Activated naive CD8-positive, alpha-beta T cell treated with anti-CD3 and anti-CD28 coated beads, Interleukin-2, amount 50 U/mL, for 24 hours (primary cell): ENCODE data around the gene FER1L5.

Experiments used
- ATAC-seq: fragments of 150-1000 bp; cut with Tn5 transposase; one replicate; pipeline ENCODE4 v1.10.0; 2021
- DNase-seq: peaks from one replicate; pipeline ENCODE4 v3.0.0; 2021
- H3K27ac Mint-ChIP-seq: one replicate; pipeline ENCODE4 v1.8.0; 2021; ENCODE audit warnings: mild to moderate bottlenecking, mixed read lengths
- H3K27me3 Mint-ChIP-seq: one replicate; pipeline ENCODE4 v1.8.0; 2021; ENCODE audit warnings: mixed read lengths
- H3K36me3 Mint-ChIP-seq: one replicate; pipeline ENCODE4 v1.8.0; 2021; ENCODE audit warnings: low read depth, mixed read lengths
- H3K4me1 Mint-ChIP-seq: one replicate; pipeline ENCODE4 v1.8.0; 2021; ENCODE audit warnings: mixed read lengths
- H3K4me3 Mint-ChIP-seq: one replicate; pipeline ENCODE4 v1.8.0; 2021; ENCODE audit warnings: mild to moderate bottlenecking, moderate library complexity, mixed read lengths
- H3K9me3 Mint-ChIP-seq: one replicate; pipeline ENCODE4 v1.8.0; 2021; ENCODE audit warnings: mixed read lengths

Gene FER1L5

DNA sequence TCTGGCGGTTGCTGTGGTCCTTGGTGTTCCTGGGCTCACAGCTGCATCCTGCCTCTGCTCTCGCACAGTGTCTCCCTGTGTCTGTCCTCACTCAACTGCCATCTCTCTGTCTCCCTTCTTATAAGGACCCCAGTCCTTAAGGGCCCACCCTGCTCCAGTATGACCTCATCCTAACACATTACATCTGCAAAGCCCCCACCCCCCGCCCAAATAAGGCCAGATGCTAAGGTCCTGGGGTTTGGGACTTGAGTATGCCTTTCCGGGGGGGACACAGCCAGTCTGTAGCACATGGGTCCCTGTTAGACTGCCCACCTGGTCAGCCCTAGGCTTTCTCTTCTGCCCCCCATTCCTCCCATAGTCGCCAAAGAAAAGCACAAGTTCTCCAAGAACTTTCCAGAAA lies 40.7 kb downstream of the FER1L5 start:
- Mint-ChIP-seq H3K27ac (no peak overlapping the region), H3K4me1 (no peaks in the 10 kb centered on the region), H3K27me3 (peaks cover 2% of the 10 kb centered on the region), H3K9me3 (no peaks in the 10 kb centered on the region), H3K4me3 (no peak overlapping the region), H3K36me3 (no peaks in the 10 kb centered on the region)
- ATAC-seq (no peak), DNase-seq (no peak)

DNA sequence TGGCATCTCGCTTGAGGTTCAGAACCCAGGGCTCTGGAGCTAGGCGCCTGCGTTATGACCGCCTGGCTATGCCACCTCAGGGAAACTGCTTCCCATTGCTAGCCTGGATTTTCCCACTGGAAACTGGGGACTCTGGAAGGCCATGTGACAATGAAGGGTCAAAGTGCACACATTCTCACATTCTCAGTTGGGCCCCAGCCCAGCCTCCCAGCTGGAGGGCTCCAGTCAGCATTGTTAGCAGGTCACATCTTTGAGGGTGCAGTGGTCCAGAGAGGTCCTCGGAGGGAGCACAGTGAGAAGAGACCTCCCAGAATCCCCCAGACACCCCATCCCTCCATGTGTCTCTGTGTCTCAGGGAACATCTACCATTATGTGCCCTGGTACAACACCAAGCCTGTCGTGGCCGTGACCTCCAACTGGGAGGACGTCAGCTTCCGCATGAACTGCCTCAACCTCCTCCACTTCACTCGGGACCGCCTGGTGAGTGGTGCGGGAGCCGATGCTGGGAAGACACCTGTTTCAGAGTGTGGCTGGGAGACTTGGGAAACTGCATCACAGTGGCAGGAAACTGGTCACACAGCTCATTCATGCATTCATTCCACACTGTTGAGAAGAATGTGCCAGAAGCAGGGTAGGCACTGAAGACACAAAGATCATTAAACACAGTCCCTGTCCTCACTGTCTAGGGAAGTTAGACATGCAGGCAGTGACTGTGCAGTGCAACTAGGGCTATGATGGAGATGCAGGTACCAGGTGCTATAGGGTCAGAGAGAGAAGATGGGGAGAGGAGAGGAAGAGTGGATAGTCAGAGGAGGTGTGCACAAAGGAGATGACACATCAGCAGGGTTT lies 41.6 kb downstream of the FER1L5 start:
- ATAC-seq (no peak), DNase-seq (no peak)
- H3K27me3 Mint-ChIP-seq: peaks cover 2% of the 10 kb centered on the region
- no peaks in the 10 kb centered on the region for H3K36me3 Mint-ChIP-seq
- H3K9me3 Mint-ChIP-seq: no peaks in the 10 kb centered on the region
- H3K4me1 Mint-ChIP-seq: no peaks in the 10 kb centered on the region
- no peak overlapping the region for H3K4me3 Mint-ChIP-seq
- no peak overlapping the region for H3K27ac Mint-ChIP-seq

DNA sequence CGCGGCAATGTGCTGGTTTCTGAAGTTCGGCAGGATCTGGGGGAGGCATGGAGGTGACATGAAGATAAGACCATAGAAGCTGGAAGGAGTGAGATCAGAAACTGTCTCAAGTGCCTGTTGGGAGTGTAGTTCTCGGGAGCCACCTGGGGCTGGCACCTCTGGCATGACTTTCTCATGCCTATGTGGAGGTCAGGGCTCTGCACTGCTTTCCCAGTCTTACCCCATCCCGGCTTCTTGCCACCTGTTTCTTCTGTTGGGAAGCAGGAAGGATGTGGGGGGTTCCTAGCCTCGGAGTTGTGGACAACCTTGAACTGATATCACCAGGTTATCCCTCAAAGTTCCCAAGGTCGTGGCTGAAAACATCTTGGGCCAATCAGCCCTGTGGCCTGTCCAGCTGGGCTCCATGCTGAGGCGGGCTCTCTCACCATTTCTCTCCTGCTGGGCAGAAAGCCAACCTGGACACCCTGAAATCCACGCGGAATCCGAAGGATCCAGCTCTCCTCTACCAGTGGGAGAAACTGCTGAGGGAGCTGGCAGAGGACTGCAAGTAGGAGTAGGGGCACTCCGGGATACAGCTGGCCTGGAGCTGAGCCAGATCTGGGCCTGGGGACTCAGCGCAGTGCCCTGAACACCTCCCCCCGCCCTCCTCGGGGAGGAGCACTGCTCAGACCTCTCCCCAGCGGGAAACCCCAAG lies 42.5 kb downstream of the FER1L5 start:
- Mint-ChIP-seq H3K27ac (no peak overlapping the region), H3K36me3 (no peaks in the 10 kb centered on the region), H3K27me3 (peaks cover 2% of the 10 kb centered on the region), H3K4me3 (no peak overlapping the region), H3K4me1 (no peaks in the 10 kb centered on the region), H3K9me3 (no peaks in the 10 kb centered on the region)
- no peak for DNase-seq
- ATAC-seq: no peak

DNA sequence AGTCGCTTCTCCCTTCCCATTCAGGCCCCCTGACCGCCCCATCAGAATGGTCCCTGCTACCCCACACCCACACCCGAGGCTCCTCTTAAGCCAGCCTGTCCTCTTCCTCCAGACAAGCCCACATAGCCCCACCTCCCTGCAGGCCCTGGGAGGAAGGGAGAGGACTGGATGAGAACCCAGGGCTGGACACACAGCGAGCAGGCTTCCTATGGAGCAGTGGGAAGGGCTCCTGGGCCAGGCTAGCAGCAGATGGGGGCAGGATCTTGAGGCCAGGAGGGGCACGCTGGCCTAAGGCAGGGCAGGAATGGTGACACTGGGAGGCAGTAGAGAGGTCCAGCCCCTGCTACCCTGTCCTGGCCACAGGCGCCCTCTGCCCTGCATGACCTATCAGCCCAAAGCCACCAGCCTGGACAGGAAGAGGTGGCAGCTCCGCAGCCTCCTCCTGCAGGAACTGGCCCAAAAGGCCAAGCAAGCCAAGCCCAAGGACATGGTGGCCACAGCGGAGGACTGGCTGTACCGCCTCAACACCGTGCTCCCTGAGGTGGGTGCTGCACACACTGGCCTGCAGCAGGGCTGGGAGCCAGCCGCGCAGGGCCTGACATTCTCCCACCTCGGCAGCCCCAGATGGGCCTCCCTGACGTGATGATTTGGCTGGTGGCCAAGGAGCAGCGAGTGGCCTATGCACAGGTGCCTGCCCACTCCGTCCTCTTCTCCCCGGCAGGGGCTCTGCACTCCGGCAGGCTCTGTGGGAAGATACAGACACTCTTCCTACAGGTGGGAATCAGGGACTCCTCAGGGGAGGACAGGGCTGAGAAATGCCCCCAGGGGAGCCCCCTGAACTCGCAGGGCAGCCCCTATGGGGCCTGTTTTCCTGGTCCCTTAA lies 43.3 kb downstream of the FER1L5 start:
- no peak for ATAC-seq
- no peak overlapping the region for H3K27ac Mint-ChIP-seq
- H3K27me3 Mint-ChIP-seq: no peaks in the 10 kb centered on the region
- no peaks in the 10 kb centered on the region for H3K36me3 Mint-ChIP-seq
- no peak for DNase-seq
- no peaks in the 10 kb centered on the region for H3K9me3 Mint-ChIP-seq
- H3K4me3 Mint-ChIP-seq: no peak overlapping the region
- no peaks in the 10 kb centered on the region for H3K4me1 Mint-ChIP-seq

DNA sequence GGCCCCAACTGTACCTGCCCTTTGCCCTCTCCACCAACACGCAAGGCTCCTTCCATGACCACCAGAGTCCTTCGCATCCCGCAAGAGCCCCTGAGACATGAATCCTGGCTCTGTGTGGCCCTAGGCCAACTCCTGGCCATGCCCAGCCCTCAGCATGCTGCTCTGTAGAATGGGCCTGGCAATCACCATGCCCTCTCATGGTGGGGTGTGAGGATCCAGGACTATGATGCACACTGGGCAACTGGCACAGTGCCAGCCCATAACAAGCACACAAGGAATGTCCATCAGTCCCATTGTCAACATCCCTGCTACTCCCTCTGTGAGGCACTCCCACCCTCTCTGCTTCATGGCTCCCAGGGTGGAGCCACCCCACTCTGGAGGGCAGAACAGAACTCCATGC lies 44.7 kb downstream of the FER1L5 start:
- H3K4me1 Mint-ChIP-seq: no peaks in the 10 kb centered on the region
- H3K4me3 Mint-ChIP-seq: no peak overlapping the region
- no peak overlapping the region for H3K27ac Mint-ChIP-seq
- DNase-seq (no peak), ATAC-seq (no peak)
- H3K9me3 Mint-ChIP-seq: no peaks in the 10 kb centered on the region
- H3K36me3 Mint-ChIP-seq: no peaks in the 10 kb centered on the region
- H3K27me3 Mint-ChIP-seq: no peaks in the 10 kb centered on the region

DNA sequence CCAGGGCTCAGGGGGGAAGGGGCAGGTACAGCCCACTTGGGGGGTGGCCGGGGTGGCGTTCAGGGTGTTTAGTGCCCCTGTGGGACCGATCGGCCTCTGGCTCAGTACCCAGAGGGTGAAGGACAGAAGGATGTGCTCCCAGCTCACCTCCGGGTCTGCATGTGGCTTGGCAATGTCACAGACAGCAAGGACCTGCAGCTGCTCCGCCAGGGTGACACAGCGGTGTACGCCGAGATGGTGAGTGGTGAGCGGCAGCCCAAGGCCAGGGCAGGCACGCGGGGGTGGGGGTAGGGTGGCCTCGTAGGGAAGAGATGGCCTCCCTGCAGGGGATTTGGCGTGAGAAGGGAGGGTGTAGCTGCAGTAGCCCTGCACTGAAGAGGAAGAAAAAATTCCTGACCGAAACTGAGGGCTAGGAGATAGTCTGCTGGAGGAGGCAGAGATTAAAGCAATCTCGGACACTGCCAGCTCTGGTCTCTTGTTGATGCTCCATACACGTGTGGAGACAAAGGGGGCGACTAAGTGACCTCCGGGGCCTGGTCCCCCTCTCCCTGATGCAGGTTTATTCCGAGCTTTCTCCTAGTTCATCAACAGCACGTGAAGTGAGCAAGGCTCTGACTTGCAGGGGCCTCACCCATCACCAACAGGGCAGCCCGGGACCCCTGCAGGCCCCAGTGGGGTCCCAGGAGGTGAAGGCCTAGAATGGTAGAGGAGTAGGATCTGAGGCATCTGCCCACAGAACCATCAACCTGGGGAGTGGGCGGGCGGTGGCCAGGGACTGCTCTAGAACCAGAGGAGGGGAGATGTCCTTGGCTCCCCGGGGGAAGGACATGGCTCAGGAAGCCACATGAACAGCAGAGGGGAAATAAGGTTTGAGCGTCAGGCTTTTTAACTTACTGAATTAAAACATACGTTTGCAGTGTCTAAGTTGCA lies 45.4 kb downstream of the FER1L5 start:
- Mint-ChIP-seq H3K36me3 (no peaks in the 10 kb centered on the region), H3K9me3 (no peaks in the 10 kb centered on the region), H3K4me1 (no peaks in the 10 kb centered on the region), H3K27me3 (no peaks in the 10 kb centered on the region), H3K4me3 (no peak overlapping the region), H3K27ac (no peak overlapping the region)
- no peak for DNase-seq
- no peak for ATAC-seq

DNA sequence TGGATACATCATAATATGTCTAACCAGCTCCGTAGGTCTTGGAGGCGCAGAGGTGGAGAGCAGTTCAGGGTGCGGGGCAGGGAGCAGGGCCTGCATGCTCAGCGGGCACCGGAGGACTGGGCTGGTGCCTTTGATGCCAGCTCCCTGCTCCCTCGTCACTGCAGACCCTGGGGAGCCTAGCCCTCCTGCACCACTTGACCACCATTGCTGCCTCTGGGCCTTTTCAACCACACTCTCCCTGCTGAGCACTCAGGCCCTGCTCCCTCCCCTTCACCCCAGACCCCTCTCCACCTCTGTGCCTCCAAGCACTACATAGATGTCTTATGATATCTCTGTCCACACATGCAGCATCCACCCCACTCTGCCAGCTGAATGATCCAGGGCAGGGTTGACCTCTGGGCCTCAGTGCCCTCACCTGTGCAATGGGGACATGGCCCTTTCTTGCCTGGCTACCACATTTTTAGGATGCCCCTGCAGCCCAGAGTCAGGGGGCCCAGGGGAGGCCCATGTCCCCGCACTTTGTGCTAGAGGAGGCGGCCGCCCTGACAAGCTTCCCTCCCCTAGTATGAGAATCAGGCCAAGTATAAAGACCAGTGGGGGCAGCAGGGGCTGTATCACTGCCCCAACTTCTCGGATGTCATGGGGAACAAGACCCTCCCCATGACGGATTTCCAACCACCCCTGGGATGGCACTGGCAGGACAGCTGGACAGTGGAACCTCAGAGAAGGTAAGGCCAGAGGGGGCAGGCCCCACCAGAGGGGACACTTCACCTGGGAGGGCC lies 46.3 kb downstream of the FER1L5 start:
- no peak for ATAC-seq
- DNase-seq: no peak
- H3K4me3 Mint-ChIP-seq: no peak overlapping the region
- no peaks in the 10 kb centered on the region for H3K36me3 Mint-ChIP-seq
- no peaks in the 10 kb centered on the region for H3K27me3 Mint-ChIP-seq
- H3K27ac Mint-ChIP-seq: no peak overlapping the region
- no peaks in the 10 kb centered on the region for H3K9me3 Mint-ChIP-seq
- no peaks in the 10 kb centered on the region for H3K4me1 Mint-ChIP-seq

DNA sequence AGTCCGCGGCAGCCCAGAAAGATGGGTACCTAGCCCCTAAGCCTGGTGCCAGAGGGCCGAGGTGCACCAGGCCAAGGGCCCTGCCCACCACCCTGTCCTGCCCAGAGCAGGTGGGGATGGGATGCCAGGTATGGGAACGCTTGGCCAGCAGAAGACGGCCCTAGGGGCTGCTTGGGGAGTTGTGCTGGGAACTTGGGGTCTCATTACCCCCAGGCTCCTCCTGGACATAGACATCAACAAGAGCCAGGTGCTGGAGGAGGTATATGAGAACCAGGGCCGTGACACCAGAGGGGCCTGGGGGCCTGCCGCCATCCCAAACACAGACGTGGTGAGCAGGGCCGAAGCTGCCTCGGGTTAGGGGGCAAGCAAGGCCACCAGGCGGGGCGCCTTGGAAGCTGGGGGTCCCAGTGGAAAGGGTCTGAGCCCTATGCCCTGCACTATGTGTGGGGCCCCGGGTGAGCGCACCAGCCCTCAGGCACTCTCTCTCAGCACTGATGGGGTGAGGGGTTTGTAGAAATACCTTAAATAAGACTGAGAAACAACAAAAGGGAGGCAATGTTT lies 46.9 kb downstream of the FER1L5 start:
- no peak for DNase-seq
- Mint-ChIP-seq H3K4me3 (no peak overlapping the region), H3K4me1 (no peaks in the 10 kb centered on the region), H3K36me3 (no peaks in the 10 kb centered on the region), H3K27me3 (no peaks in the 10 kb centered on the region), H3K9me3 (no peaks in the 10 kb centered on the region), H3K27ac (no peak overlapping the region)
- ATAC-seq: no peak

DNA sequence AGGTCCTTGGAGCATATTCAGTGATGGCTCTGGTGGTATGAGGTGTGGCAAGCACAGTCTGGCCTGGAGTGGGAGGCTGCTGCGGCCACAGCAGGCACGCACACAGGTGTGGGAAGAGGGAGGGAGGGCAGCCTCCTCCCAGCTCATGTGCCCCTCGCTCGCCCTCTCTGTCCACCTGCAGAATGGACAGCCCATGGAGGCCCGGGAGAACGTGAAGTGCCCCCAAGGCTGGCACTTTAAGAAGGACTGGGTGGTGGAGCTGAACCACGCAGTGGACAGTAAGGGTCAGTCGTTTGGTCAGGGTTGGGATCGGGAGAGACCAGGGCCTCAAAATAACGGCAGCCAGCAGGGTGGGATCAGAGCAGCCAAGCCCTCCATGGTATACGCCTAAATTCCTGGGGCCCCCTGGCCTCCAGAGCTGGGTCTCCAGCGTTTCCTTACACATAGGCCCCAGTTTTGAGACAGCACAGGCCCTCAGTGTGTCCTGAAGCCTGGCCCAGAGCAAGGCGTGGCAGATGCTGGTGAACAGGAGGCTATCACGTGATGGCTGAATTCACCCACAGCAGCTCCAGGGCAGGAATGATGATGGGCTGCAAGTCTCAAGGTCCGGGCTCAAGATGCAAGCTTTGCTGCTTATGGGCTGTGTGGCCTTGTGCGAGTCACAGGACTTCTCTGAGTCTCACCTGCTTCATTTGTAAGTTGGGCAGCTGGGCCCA lies 47.9 kb downstream of the FER1L5 start:
- no peaks in the 10 kb centered on the region for H3K36me3 Mint-ChIP-seq

DNA sequence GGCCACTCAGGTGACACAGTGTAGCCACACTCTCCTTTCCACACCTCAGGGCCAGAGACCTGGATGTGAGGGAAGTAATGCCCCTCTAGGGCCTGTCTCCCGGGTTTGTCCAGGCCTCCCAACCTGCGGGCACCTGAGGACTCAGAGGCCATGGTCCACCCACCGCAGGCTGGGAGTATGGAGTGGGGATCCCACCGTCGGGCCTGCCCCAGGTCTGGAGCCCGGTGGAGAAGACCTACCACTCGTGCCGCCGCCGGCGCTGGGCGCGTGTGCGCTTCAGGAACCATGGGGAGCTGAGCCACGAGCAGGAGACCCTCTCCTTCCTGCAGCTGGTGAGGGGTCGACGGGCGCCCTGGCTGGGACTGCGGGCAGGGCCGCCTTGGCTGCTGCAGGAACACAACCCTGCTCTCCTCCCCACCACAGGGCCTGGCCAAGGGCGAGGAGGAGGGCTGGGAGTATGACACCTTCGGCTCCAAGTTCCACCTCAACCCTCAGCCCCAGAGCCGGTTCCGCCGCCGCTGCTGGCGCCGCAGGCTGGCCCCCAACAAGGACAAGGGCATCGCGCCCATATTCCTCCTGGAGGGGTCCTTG lies 48.6 kb downstream of the FER1L5 start:
- H3K36me3 Mint-ChIP-seq: no peaks in the 10 kb centered on the region
- H3K4me1 Mint-ChIP-seq: no peaks in the 10 kb centered on the region
- ATAC-seq (no peak), DNase-seq (no peak)
- no peak overlapping the region for H3K4me3 Mint-ChIP-seq
- H3K27me3 Mint-ChIP-seq: no peaks in the 10 kb centered on the region
- H3K27ac Mint-ChIP-seq: no peak overlapping the region
- no peaks in the 10 kb centered on the region for H3K9me3 Mint-ChIP-seq

More for the DNA sequence above, 47.9 kb downstream of the FER1L5 start:
- ATAC-seq (no peak), DNase-seq (no peak)
- no peaks in the 10 kb centered on the region for H3K9me3 Mint-ChIP-seq
- H3K4me1 Mint-ChIP-seq: no peaks in the 10 kb centered on the region
- no peak overlapping the region for H3K27ac Mint-ChIP-seq
- no peak overlapping the region for H3K4me3 Mint-ChIP-seq
- no peaks in the 10 kb centered on the region for H3K27me3 Mint-ChIP-seq

DNA sequence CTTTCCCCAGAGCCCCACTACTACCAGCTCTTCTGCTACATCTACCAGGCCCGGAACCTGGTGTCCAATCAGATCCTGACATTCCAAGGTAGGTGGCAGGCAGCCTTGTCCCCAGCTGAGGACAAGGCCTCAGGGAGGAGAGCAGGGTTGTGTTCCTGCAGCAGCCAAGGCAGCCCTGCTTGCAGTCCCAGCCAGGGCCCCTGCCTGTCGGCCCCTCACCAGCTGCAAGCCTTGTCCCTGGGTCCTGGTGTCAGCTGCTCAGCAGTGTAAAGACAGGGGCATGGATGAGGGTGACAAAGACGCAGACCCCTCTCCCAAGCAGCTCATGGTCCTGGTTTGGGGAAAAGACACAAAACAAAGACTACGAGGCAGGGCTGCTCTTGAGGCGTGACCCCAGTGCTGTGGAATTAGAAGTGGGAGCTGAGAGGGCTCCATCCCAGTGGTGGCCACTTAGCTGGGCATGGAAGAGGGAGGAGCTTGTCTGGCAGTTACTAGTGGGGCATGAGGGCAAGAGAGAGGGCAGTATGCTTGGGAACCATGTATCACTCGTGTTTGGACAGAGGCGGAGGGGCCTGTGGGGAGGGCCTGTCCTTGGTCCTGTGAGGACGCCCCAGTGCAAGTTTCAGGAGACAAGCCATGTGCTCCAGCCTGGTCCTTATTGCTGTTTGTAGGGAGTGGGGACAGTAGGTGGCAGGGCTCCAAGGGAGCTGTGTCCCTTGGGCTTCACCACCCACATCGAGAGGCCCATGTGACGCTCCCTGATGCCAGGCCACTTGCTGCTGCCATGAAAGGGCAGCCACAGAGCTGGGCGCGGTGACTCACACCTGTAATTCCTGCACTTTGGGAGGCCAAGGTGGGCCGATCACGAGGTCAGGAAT lies 49.8 kb downstream of the FER1L5 start:
- Mint-ChIP-seq H3K36me3 (no peaks in the 10 kb centered on the region), H3K27me3 (no peaks in the 10 kb centered on the region), H3K9me3 (no peaks in the 10 kb centered on the region), H3K4me3 (no peak overlapping the region), H3K4me1 (no peaks in the 10 kb centered on the region), H3K27ac (no peak overlapping the region)
- no peak for ATAC-seq
- no peak for DNase-seq
